Measurements from ENCODE around the gene TCF3. TPM values are rescaled to one million over a fixed set of nuclear protein-coding genes. Genes with fewer than 3 reads are reported as not detected.

The TCF3 gene
- total RNA-seq, 4 donors from 2014 or later, result 61.0 to 105 (median 69.0) TPM

DNA sequence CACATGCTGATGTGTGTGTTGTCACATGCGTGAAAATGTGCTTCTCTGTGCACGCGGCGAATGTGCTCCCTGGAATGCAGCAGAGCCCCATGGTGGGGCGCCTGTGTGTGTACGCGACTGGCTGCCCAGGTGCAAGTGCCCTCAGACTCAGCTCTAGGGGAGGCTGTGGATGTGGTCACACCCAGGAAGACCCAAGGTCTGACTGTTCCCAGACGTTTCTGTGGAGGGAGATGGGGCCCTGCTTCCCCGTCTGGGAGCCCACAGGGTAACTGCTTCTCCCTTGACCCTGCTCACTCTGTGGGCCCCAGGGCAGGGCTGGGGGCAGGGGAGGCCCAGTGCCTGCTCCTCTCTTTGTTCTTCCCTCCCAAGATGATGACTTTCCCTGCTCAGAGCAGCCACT is 39.3 kb downstream of the TCF3 start:
- no peak for DNase-seq (ENCODE audit: low spot score in 2 of 2)
- no peak overlapping the region for H3K4me3 ChIP-seq (ENCODE audit: low read depth, poor library complexity, severe bottlenecking)
- 78 to 81% methylated on average over 6 to 9 of the region's 9 CpGs for WGBS, 2 donors
- intact Hi-C loops (cut with DNase I; ENCODE audit: low total_unique reads), result no loop called here
- no peak for TF ChIP-seq POLR2A (IDR thresholded peaks at IDR 0.05)
- TF ChIP-seq, protein P1, sequence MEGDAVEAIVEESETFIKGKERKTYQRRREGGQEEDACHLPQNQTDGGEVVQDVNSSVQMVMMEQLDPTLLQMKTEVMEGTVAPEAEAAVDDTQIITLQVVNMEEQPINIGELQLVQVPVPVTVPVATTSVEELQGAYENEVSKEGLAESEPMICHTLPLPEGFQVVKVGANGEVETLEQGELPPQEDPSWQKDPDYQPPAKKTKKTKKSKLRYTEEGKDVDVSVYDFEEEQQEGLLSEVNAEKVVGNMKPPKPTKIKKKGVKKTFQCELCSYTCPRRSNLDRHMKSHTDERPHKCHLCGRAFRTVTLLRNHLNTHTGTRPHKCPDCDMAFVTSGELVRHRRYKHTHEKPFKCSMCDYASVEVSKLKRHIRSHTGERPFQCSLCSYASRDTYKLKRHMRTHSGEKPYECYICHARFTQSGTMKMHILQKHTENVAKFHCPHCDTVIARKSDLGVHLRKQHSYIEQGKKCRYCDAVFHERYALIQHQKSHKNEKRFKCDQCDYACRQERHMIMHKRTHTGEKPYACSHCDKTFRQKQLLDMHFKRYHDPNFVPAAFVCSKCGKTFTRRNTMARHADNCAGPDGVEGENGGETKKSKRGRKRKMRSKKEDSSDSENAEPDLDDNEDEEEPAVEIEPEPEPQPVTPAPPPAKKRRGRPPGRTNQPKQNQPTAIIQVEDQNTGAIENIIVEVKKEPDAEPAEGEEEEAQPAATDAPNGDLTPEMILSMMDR (IDR thresholded peaks at IDR 0.05), result no peak

DNA sequence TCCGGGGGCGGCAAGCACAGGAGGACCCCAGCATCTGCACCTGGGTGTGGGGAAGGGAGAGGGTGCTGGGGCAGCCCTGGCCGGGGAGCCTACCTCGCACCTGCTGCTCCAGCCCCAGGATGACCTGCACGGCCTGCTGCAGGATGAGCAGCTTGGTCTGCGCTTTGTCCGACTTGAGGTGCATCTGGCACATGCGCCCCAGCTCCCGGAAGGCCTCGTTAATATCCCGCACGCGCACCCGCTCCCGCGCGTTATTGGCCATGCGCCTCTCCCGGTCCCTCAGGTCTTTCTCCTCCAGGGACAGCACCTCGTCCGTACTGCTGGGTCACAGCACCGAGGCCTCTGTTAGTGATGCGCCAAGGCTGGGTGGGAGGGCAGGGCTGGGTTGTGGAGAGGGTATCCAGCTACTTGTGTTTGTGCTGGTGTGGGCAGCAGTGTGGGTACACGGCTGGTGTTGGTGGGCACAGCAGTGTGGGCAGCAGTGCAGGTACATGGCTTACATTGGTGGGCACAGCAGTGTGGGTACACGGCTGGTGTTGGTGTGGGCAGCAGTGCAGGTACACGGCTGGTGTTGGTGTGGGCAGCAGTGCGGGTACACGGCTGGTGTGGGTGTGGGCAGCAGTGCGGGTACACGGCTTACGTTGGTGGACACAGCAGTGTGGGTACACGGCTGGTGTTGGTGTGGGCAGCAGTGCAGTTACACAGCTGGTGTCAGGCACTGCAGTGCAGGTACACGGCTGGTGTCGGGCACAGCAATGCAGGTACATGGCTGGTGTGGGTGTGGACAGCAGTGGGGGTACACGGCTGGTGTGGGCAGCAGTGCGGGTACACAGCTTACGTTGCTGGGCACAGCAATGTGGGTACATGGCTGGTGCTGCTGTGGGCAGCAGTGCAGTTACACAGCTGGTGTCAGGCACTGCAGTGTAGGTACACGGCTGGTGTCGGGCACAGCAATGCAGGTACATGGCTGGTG is 40.0 kb downstream of the TCF3 start:
- DNase-seq (ENCODE audit: low spot score in 2 of 2), result no peak
- no peak overlapping the region for H3K4me3 ChIP-seq (ENCODE audit: low read depth, poor library complexity, severe bottlenecking)
- intact Hi-C loops (cut with DNase I; ENCODE audit: low total_unique reads), result no loop called here

DNA sequence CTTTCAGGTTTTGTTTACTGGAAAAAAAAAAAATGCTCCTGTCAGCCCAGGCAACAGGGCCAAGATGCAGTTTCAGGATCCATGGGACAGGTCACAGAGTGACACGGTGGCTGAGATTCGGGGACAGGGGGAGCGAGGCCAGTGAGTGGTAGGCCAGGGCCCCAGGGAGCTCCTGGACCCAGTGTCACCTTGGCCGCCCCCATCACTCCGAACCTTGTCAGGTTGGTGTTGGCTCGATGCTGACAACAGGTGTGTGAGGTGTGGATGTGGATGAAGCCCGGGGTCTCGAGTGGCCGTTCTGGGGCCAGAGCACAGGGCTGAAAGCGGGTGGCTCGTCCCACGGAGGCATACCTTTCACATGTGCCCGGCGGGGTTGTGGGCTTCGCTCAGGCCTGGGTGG is 41.1 kb downstream of the TCF3 start:
- TF ChIP-seq POLR2A (IDR thresholded peaks at IDR 0.05), result no peak
- intact Hi-C loops (cut with DNase I; ENCODE audit: low total_unique reads), result no loop called here
- no peak for DNase-seq (ENCODE audit: low spot score in 2 of 2)
- WGBS, 2 donors, result 93 to 94% methylated on average over 15 of the region's 15 CpGs
- no peak overlapping the region for H3K4me3 ChIP-seq (ENCODE audit: low read depth, poor library complexity, severe bottlenecking)

More for the DNA sequence above, 40.0 kb downstream of the TCF3 start:
- TF ChIP-seq, protein P1 (IDR thresholded peaks at IDR 0.05), result no peak
- TF ChIP-seq POLR2A (IDR thresholded peaks at IDR 0.05), result no peak
- WGBS, 2 donors, result 92 to 93% methylated on average over 37 to 39 of the region's 39 CpGs

DNA sequence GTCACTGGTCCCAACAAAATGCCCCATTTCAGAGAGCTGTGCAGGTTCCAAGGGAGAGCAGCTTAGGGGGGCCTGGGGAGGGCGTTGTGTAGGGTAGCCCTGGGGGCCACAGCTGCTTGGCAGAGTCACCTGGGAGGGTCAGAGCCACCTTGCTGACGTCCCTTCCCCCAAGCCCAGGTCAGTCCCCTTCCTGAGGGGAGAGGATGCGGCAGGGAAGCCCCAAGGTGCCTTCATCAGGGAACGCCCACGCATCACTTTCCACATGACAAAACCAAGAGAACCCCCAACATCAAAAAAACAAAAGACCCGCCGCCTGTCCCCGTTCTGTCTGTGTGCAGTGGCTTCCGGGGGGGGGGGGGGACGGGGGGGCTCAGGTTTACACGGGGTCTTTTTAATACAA is 41.8 kb downstream of the TCF3 start:
- no peak overlapping the region for H3K4me3 ChIP-seq (ENCODE audit: low read depth, poor library complexity, severe bottlenecking)
- intact Hi-C loops (cut with DNase I; ENCODE audit: low total_unique reads), result no loop called here
- 75 to 82% methylated on average over 11 of the region's 11 CpGs for WGBS, 2 donors
- TF ChIP-seq POLR2A (IDR thresholded peaks at IDR 0.05), result no peak
- TF ChIP-seq, protein P1 (IDR thresholded peaks at IDR 0.05), result no peak
- DNase-seq (ENCODE audit: low spot score in 2 of 2), result no peak

DNA sequence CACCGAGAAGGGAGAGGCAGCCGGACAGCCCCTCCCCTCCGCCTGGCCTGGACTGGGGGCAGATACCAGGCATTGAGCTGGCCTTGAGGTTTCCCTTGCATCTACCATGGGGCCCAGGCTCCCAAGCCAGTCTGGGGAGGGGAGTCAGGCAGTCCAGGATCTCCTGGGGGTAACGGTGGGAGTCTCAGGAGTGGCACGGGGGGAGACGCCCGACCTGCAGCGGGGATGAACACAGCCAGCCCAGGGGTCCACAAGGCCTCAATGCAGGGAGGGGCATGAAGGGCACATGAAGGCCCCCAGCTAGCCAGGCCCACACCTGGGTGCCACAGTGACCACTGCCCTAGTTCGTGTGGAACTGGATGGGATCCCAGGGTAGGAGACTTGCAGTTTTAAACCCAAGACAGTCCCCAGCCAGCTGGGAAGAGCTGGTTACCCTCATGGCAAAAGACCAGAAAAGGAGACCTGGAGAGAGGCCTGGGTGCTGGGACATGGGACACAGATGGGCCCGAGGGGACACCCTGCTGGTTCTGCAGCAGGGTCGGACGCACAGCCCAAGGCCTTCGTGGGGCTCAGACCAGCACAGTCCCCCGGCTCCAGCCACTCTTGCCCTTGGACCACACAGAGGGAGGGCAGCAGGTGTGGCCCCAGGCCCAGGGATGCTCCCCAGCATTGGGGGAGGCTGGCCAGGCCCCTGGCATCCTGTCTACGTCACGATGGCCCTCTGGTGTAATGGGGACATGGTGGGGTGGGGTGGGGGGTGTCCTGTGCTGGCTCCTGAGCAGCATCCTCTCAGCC is 42.5 kb downstream of the TCF3 start:
- no peak overlapping the region for H3K4me3 ChIP-seq (ENCODE audit: low read depth, poor library complexity, severe bottlenecking)
- intact Hi-C loops (cut with DNase I; ENCODE audit: low total_unique reads), result no loop called here
- no peak for TF ChIP-seq POLR2A (IDR thresholded peaks at IDR 0.05)
- TF ChIP-seq, protein P1 (IDR thresholded peaks at IDR 0.05), result no peak
- no peak for DNase-seq (ENCODE audit: low spot score in 2 of 2)
- WGBS, 2 donors, result 90 to 93% methylated on average over 13 to 16 of the region's 16 CpGs

DNA sequence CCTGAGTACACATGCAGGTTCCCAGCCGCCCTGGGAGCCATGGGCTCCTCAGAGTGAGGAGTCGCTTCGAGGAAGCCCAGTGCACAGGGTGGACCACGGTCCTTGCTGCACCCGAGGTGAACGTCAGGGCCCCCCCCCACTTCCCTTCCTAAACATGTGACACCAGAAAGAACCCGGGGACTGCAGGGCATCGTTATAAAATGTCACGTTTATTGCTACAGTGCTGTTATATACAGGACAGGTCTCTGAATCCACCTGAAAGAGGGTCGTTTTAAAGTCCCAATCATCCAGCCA is 43.4 kb downstream of the TCF3 start:
- TF ChIP-seq, protein P1 (IDR thresholded peaks at IDR 0.05), result no peak
- no peak for TF ChIP-seq POLR2A (IDR thresholded peaks at IDR 0.05)
- 28 to 32% methylated on average over 7 to 9 of the region's 10 CpGs for WGBS, 2 donors
- DNase-seq (ENCODE audit: low spot score in 2 of 2), result no peak
- H3K4me3 ChIP-seq (ENCODE audit: low read depth, poor library complexity, severe bottlenecking), result no peak overlapping the region
- intact Hi-C loops (cut with DNase I; ENCODE audit: low total_unique reads), result no loop called here

All from lower leg skin (tissue), 4 donors.